Stimulated activated naive CD8-positive, alpha-beta T cell treated with anti-CD3 and anti-CD28 coated beads, Interleukin-15, Interleukin-2, amounts not matched to agents 100 ng/mL and 50 ng/mL, for 24 hours (primary cell): Measurements from ENCODE around the gene RET.

Experiments used
- H3K27ac Mint-ChIP-seq: one replicate; pipeline ENCODE4 v1.8.0; 2021; ENCODE audit warnings: mild to moderate bottlenecking, mixed read lengths
- H3K27me3 Mint-ChIP-seq: one replicate; pipeline ENCODE4 v1.8.0; 2021; ENCODE audit warnings: mixed read lengths
- H3K36me3 Mint-ChIP-seq: one replicate; pipeline ENCODE4 v1.8.0; 2021; ENCODE audit warnings: low read depth, mixed read lengths
- H3K4me1 Mint-ChIP-seq: one replicate; pipeline ENCODE4 v1.8.0; 2021; ENCODE audit warnings: low read depth, mixed read lengths
- H3K4me3 Mint-ChIP-seq: one replicate; pipeline ENCODE4 v1.8.0; 2021; ENCODE audit warnings: mild to moderate bottlenecking, mixed read lengths
- H3K9me3 Mint-ChIP-seq: one replicate; pipeline ENCODE4 v1.8.0; 2021; ENCODE audit warnings: mixed read lengths

RET gene

GRCh38 chr10:43041422-43042342 lies 35.2 kb upstream of the RET start:
- no peaks in the 10 kb centered on the region for H3K4me1 Mint-ChIP-seq
- H3K36me3 Mint-ChIP-seq = no peaks in the 10 kb centered on the region
- no peaks in the 10 kb centered on the region for H3K9me3 Mint-ChIP-seq
- H3K27me3 Mint-ChIP-seq = no peaks in the 10 kb centered on the region
- H3K27ac Mint-ChIP-seq = no peak overlapping the region
- H3K4me3 Mint-ChIP-seq = no peak overlapping the region

GRCh38 chr10:43042503-43043341 lies 34.1 kb upstream of the RET start:
- Mint-ChIP-seq H3K27ac (no peak overlapping the region), H3K4me3 (no peak overlapping the region), H3K36me3 (no peaks in the 10 kb centered on the region), H3K9me3 (no peaks in the 10 kb centered on the region), H3K4me1 (no peaks in the 10 kb centered on the region), H3K27me3 (no peaks in the 10 kb centered on the region)

- no peak overlapping the region for H3K4me3 Mint-ChIP-seq
- H3K27ac Mint-ChIP-seq = no peak overlapping the region
- H3K36me3 Mint-ChIP-seq = no peaks in the 10 kb centered on the region
Measured at GRCh38 chr10:43043342-43043772, 33.5 kb upstream of the RET start.

GRCh38 chr10:43043773-43044447 lies 33.0 kb upstream of the RET start:
- Mint-ChIP-seq H3K36me3 (no peaks in the 10 kb centered on the region), H3K27me3 (no peaks in the 10 kb centered on the region), H3K9me3 (no peaks in the 10 kb centered on the region), H3K4me3 (no peak overlapping the region), H3K27ac (no peak overlapping the region), H3K4me1 (no peaks in the 10 kb centered on the region)

More at GRCh38 chr10:43043342-43043772, 33.5 kb upstream of the RET start:
- H3K9me3 Mint-ChIP-seq = no peaks in the 10 kb centered on the region
- H3K27me3 Mint-ChIP-seq = no peaks in the 10 kb centered on the region
- no peaks in the 10 kb centered on the region for H3K4me1 Mint-ChIP-seq

- H3K36me3 Mint-ChIP-seq = no peaks in the 10 kb centered on the region
- no peaks in the 10 kb centered on the region for H3K4me1 Mint-ChIP-seq
Measured at GRCh38 chr10:43044448-43044921, 32.4 kb upstream of the RET start.

GRCh38 chr10:43044961-43045621 lies 31.8 kb upstream of the RET start:
- H3K4me3 Mint-ChIP-seq = no peak overlapping the region
- H3K27ac Mint-ChIP-seq = no peak overlapping the region
- no peaks in the 10 kb centered on the region for H3K27me3 Mint-ChIP-seq
- H3K36me3 Mint-ChIP-seq = no peaks in the 10 kb centered on the region
- H3K9me3 Mint-ChIP-seq = no peaks in the 10 kb centered on the region
- no peaks in the 10 kb centered on the region for H3K4me1 Mint-ChIP-seq

More at GRCh38 chr10:43044448-43044921, 32.4 kb upstream of the RET start:
- Mint-ChIP-seq H3K9me3 (no peaks in the 10 kb centered on the region), H3K4me3 (no peak overlapping the region), H3K27ac (no peak overlapping the region), H3K27me3 (no peaks in the 10 kb centered on the region)

GRCh38 chr10:43045631-43046287 lies 31.1 kb upstream of the RET start:
- no peaks in the 10 kb centered on the region for H3K9me3 Mint-ChIP-seq
- no peak overlapping the region for H3K4me3 Mint-ChIP-seq
- no peaks in the 10 kb centered on the region for H3K27me3 Mint-ChIP-seq
- H3K27ac Mint-ChIP-seq = no peak overlapping the region
- no peaks in the 10 kb centered on the region for H3K36me3 Mint-ChIP-seq
- H3K4me1 Mint-ChIP-seq = no peaks in the 10 kb centered on the region

- no peak overlapping the region for H3K4me3 Mint-ChIP-seq
- H3K27me3 Mint-ChIP-seq = no peaks in the 10 kb centered on the region
- H3K4me1 Mint-ChIP-seq = no peaks in the 10 kb centered on the region
- H3K9me3 Mint-ChIP-seq = no peaks in the 10 kb centered on the region
- no peaks in the 10 kb centered on the region for H3K36me3 Mint-ChIP-seq
- H3K27ac Mint-ChIP-seq = no peak overlapping the region
Measured at GRCh38 chr10:43046288-43046991, 30.4 kb upstream of the RET start.

- no peaks in the 10 kb centered on the region for H3K4me1 Mint-ChIP-seq
- H3K9me3 Mint-ChIP-seq = no peaks in the 10 kb centered on the region
- H3K4me3 Mint-ChIP-seq = no peak overlapping the region
- H3K36me3 Mint-ChIP-seq = no peaks in the 10 kb centered on the region
- H3K27ac Mint-ChIP-seq = no peak overlapping the region
- H3K27me3 Mint-ChIP-seq = peaks cover under 1% of the 10 kb centered on the region
Measured at GRCh38 chr10:43047288-43047970, 29.4 kb upstream of the RET start.

- Mint-ChIP-seq H3K27me3 (peaks cover 8% of the 10 kb centered on the region), H3K4me3 (no peak overlapping the region), H3K36me3 (no peaks in the 10 kb centered on the region), H3K4me1 (no peaks in the 10 kb centered on the region), H3K9me3 (no peaks in the 10 kb centered on the region), H3K27ac (no peak overlapping the region)
Measured at GRCh38 chr10:43048301-43049051, 28.4 kb upstream of the RET start.

- Mint-ChIP-seq H3K36me3 (no peaks in the 10 kb centered on the region), H3K27me3 (peaks cover 8% of the 10 kb centered on the region), H3K4me1 (no peaks in the 10 kb centered on the region)
Measured at GRCh38 chr10:43049081-43049551, 27.8 kb upstream of the RET start.

GRCh38 chr10:43050011-43050410 lies 26.9 kb upstream of the RET start:
- Mint-ChIP-seq H3K27ac (no peak overlapping the region), H3K9me3 (no peaks in the 10 kb centered on the region), H3K4me1 (no peaks in the 10 kb centered on the region), H3K27me3 (peaks cover 8% of the 10 kb centered on the region), H3K36me3 (no peaks in the 10 kb centered on the region), H3K4me3 (no peak overlapping the region)

More at GRCh38 chr10:43049081-43049551, 27.8 kb upstream of the RET start:
- no peaks in the 10 kb centered on the region for H3K9me3 Mint-ChIP-seq
- H3K27ac Mint-ChIP-seq = no peak overlapping the region
- H3K4me3 Mint-ChIP-seq = no peak overlapping the region
